HG02642 (cell line): ENCODE measurements around the gene C6orf163.

Experiments
- ATAC-seq: cut with Tn5 transposase; IDR thresholded peaks from one replicate; pipeline ENCODE4 v1.9.1; 2021; ENCODE audit warnings: mild to moderate bottlenecking; ENCODE audit not compliant: unreplicated experiment, poor library complexity

The C6orf163 gene

GRCh38 chr6:87351583-87351982, 7.0 kb downstream of the C6orf163 start:
- no peak for ATAC-seq

- no peak for ATAC-seq
Observed at GRCh38 chr6:87356181-87356580, 11.6 kb downstream of the C6orf163 start.

DNA sequence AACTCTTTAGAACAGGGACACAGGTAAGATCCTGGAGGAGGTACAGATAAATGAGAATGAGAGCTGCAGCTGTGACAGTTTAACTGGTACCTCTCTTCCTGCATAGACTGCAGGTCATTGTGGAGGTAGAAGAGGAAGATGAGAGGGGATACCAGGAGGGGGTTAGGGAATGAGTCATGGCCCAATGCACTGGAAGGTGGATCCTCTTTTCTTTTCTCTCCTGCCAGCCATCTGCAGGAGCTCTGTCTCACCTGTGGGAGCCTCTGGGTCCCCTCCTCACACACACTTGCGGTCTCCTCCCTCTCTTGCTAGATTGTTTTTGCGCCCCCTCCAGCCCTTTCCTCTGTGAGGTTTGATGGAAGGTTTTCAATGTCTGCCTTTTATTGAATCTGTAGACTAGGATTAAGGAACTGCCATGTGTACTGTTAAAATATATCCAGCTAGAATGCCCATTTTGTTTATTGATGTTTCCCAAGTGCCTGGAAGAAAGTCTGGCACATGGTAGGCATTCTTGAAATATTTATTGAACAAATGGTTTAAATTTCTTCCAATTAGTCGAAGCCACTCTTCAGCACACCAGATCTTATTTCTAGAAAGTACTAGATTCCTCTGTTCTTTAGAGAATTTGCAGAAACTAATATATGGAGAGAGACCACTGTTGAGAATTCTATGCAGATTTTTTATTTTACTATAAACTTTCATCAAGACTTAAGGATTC, 13.0 kb downstream of the C6orf163 start:
- no peak for ATAC-seq

DNA sequence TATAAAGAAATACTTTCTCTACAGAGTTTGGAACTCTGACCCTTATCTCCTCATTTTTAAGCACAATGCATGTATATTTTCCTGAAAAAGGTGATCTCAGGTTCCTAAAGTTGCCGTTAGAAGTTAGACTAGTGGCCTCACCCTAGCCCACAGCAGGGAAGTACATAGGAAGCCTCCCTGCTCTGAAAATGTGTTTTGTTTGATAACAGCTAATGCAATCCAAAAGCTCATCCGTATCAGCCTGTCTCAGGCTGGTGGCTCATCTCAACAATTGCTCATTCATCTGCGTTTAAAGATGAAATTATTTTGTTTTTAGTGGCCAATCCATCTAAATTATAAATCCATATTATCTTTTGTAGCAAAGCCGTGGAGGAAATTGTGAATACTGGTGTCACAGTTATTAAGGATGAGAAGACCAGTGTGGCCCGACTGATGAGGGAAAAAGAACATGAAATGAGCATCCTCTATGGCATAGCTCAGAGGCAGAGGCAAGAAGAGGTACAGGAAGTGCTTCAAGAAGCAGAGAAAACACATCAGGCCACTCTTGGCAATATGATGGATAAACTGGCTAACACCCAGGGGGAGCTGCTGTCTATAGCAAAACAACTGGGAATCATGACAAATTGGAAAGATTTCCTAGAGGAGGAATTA, 20.1 kb downstream of the C6orf163 start:
- ATAC-seq: no peak

GRCh38 chr6:87366072-87366827, 21.6 kb downstream of the C6orf163 start:
- ATAC-seq: no peak

DNA sequence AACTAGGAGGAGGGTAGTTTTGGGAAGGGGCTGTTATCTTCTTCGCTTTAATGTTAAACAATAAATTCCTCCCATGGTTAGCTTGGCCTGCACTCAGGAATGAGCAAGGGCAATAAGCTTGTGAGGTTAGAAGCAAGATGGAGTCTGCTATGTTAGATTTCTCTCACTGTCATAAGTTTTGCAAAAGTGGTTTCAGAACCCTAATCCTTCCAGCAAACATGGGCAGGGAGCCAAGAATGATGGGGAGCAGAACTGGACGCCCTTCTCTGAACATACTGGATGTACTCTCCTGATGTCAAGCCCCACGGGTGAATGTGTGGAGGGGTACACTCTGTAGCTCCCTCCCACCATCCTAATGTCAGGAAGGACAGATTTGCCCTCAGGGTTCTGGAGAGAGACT, 22.3 kb downstream of the C6orf163 start:
- ATAC-seq: no peak

DNA sequence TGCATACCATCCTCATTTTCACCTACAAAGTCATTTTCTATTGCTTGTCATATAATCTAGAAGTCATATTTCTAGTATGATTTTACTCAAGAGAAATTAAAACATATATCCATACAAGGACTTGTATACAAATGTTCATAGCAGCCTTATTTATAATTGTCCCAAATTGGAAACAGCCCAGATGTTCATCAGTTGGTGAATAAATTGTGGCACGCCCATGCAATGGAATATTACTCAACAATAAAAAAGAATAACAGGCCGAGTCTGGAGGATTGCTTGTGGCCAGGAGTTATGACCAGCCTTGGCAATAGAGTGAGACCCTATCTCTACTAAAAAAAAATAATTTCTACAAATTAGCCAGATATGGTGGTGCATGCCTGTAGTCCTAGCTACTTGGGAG, 28.8 kb downstream of the C6orf163 start:
- ATAC-seq: no peak

DNA sequence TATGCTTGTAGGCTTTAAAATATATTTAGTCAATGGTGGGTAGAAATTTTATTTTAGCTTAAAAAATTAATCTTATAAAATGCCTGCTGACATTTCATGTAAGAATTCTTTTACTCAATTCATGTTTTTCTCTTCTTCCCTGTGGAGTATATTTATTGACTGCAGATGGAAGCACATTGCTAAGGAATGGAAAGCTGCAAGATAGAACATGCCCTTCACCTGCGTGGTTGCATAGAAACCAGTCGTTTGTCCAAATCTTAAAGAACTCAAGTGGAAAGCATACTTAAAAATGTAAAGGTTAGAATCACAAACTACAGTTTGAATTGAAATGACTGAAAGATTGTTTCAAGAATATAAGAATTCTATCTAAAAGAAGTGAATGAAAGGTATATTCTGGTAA, 30.7 kb downstream of the C6orf163 start:
- no peak for ATAC-seq

GRCh38 chr6:87376643-87377042, 32.0 kb downstream of the C6orf163 start:
- no peak for ATAC-seq

DNA sequence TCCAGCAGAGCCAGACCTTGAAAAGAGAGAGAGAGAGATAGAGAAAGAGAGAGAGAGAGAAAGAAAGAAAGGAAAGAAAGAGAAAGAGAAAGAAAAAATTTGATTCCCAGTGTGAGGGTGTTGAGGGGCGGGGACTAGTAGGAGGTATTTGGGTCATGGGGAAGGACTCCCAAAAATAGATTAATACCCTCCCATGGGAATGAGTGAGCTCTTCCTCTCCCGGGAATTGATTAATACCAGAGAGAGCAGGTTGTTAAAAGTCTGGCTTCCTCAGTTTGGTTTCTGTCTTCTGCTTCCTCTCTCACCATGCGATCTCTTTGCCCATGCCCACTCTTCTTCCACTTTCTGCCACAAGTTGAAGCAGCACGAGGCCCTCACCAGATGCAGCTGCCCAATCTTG, 34.3 kb downstream of the C6orf163 start:
- ATAC-seq: peak; percentile 71

- no peak for ATAC-seq
Observed at GRCh38 chr6:87382861-87383260, 38.2 kb downstream of the C6orf163 start.

- no peak for ATAC-seq
Observed at GRCh38 chr6:87384038-87384437, 39.4 kb downstream of the C6orf163 start.

DNA sequence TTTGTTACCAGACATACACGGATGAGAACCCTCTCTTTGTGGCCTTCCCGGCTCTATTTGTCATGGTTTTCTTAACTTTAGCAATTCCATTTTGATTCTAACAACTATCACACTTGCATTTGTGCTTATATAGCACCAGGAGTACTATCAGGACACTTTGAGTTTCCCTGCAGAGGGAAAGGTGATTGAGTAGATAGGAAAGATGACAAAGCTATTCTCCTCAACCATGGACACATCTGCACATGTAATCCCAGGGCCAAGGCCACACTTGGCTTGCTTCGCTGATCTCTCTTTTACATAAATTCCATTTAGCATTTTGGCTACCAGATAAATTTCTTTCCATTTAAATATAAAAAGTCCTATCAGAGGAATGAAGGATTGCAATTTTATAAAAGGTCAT, 39.8 kb downstream of the C6orf163 start:
- ATAC-seq: no peak

- peak; percentile 62 for ATAC-seq
Observed at GRCh38 chr6:87391334-87391733, 46.7 kb downstream of the C6orf163 start.

- ATAC-seq: peak; percentile 70
Observed at GRCh38 chr6:87393026-87393622, 48.5 kb downstream of the C6orf163 start.

- ATAC-seq: no peak
Observed at GRCh38 chr6:87395431-87395830, 50.8 kb downstream of the C6orf163 start.

GRCh38 chr6:87396595-87397392, 52.2 kb downstream of the C6orf163 start:
- ATAC-seq: peak; percentile 93

DNA sequence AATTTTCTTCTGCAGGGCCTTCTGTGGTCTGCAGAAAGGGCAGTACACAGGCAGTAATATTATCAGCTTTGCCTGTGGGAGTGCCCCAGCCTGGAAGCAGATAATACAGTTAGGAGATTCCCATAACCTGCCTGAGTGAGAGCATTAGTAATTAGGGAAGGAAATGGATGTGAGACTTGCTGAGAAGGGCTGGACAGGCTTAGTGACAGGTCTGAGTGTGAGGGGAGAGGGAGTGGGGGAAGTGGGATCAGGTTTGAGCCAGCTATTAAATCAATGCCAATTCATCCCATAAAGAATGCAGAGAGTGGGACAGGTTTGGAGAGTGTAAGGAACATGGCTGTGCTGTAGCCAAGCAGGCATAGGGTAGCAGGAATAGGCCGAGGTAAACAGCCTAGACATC, 53.0 kb downstream of the C6orf163 start:
- ATAC-seq: no peak

DNA sequence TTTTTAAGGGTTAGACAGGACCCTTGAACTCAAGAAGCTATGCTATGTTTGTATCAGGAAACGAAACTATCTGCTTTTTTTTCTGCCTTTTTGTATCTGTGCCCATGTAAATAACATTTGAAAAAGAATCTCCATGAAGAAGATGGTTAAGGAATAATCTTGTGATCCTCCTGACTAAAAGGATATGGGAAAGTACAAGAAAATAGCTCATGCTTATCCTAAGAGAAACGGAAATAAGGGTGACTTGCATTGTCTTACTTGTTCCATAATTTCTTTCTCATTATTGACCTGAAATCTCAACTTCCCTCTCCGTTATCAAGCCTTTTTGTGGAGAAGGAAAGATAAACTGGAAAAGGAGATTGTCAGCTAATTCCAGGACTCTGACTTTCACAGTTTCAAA, 57.2 kb downstream of the C6orf163 start:
- ATAC-seq: no peak

DNA sequence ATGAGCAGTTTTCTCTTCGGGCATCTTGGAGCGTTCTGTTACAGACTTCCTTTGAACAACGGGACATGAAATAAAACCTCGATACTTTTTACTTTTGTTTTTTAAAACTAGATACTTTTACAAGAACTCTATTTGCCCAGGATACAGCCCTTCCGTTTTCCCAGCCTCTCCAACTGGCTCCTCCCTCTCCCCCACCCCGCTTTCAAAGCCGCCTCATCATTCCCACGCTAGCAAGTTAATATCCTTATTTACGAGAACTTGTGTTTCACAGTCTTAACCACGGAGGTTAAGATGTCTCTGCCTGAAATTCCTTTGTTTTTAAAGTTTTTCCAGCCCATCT, 62.9 kb downstream of the C6orf163 start:
- peak; percentile 23 for ATAC-seq
